ENCODE results near the gene LRIT2.

Gene LRIT2

DNA sequence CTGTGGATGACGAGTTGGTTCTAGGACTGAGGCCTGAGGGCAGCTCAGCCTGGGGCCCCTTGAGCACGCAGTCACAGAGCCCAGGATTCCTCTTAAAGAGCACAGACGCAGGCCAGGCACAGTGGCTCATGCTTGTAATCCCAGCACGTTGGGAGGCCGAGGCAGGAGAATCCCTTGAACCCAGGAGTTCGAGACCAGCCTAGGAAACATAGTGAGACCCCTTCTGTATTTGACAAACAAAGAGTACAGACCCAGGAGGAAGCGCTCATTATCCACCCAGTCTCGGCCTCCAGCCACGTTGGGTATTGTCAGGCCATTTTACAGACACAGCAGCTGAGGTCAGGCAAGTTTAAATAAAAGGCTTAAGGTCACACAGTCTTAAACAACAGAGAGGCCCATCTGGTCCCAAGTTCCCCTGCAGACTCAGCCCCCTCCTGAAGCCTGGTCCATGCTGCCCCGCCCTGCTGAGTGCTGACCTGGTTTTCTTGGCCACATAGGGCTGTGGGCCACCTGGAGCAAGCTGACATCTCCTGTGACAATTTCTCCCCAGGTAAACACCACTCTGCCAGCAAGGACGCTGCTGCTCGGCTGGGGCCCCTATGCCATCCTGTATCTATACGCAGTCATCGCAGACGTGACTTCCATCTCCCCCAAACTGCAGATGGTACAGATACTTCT lies 32.1 kb upstream of the LRIT2 start:
- no peak overlapping the region for H3K4me3 ChIP-seq (ENCODE audit: low read depth, low read length)
- TF ChIP-seq, protein P1, sequence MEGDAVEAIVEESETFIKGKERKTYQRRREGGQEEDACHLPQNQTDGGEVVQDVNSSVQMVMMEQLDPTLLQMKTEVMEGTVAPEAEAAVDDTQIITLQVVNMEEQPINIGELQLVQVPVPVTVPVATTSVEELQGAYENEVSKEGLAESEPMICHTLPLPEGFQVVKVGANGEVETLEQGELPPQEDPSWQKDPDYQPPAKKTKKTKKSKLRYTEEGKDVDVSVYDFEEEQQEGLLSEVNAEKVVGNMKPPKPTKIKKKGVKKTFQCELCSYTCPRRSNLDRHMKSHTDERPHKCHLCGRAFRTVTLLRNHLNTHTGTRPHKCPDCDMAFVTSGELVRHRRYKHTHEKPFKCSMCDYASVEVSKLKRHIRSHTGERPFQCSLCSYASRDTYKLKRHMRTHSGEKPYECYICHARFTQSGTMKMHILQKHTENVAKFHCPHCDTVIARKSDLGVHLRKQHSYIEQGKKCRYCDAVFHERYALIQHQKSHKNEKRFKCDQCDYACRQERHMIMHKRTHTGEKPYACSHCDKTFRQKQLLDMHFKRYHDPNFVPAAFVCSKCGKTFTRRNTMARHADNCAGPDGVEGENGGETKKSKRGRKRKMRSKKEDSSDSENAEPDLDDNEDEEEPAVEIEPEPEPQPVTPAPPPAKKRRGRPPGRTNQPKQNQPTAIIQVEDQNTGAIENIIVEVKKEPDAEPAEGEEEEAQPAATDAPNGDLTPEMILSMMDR (IDR thresholded peaks at IDR 0.05; ENCODE audit: low read depth, low read length, missing control alignments): no peak
- DNase-seq (ENCODE audit: low read depth): no peak
- in situ Hi-C loops (cut with HindIII; ENCODE audit: low sequenced_read_pairs): loop anchor here (25.0 kb wide), 1 partner anchor 255 kb away; no protein-coding TSS in a partner anchor

GRCh38 chr10:84256510-84257342 lies 31.4 kb upstream of the LRIT2 start:
- in situ Hi-C loops (cut with HindIII; ENCODE audit: low sequenced_read_pairs): loop anchor here (25.0 kb wide), 1 partner anchor 256 kb away; no protein-coding TSS in a partner anchor
- TF ChIP-seq, protein P1 (IDR thresholded peaks at IDR 0.05; ENCODE audit: low read depth, low read length, missing control alignments): peak; percentile 54
- H3K4me3 ChIP-seq (ENCODE audit: low read depth, low read length): no peak overlapping the region
- DNase-seq (ENCODE audit: low read depth): no peak

GRCh38 chr10:84254552-84255478 lies 29.5 kb upstream of the LRIT2 start:
- TF ChIP-seq, protein P1 (IDR thresholded peaks at IDR 0.05; ENCODE audit: low read depth, low read length, missing control alignments): no peak

DNA sequence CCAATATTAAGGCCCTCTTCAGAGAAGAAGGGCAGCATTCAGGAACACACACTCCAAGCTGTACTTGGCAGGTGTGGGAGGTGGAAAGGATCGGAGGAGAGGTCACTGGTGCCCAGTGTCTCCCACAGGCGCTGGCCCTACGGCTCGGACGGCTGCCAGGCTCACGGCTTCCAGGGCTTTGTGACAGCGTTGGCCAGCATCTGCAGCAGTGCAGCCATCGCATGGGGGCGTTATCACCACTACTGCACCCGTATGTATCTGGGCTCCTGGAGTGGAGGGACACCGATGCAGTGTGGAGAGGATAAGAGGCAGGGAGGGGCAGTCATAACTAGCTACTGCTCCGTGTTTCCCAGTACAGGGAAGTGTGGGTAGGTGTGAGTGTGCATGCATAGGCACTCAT lies 23.4 kb upstream of the LRIT2 start:
- TF ChIP-seq, protein P1 (IDR thresholded peaks at IDR 0.05; ENCODE audit: low read depth, low read length, missing control alignments): no peak
- in situ Hi-C loops (cut with HindIII; ENCODE audit: low sequenced_read_pairs): no loop called here
- DNase-seq (ENCODE audit: low read depth): no peak
- no peak overlapping the region for H3K4me3 ChIP-seq (ENCODE audit: low read depth, low read length)

More at GRCh38 chr10:84254552-84255478, 29.5 kb upstream of the LRIT2 start:
- H3K4me3 ChIP-seq (ENCODE audit: low read depth, low read length): no peak overlapping the region
- DNase-seq (ENCODE audit: low read depth): no peak
- in situ Hi-C loops (cut with HindIII; ENCODE audit: low sequenced_read_pairs): loop anchor here (25.0 kb wide), 1 partner anchor 257 kb away; no protein-coding TSS in a partner anchor

DNA sequence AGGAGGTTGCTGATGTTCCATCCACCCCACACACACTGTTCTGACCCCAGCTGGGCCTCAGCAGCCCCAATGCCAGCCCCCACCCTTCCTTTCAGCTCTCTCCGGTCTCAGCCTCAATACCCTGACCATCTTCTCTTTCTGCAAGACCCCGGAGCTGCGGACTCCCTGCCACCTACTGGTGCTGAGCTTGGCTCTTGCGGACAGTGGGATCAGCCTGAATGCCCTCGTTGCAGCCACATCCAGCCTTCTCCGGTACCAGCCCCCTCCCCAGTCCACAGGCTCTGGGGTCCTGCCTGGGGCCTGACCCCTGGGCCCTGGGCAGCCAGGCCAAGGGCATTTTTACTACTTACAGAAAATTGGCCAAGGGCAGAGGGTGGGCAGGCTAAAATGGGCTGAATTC lies 22.2 kb upstream of the LRIT2 start:
- in situ Hi-C loops (cut with HindIII; ENCODE audit: low sequenced_read_pairs): no loop called here
- H3K4me3 ChIP-seq (ENCODE audit: low read depth, low read length): no peak overlapping the region

More for the DNA sequence above, 22.2 kb upstream of the LRIT2 start:
- TF ChIP-seq, protein P1 (IDR thresholded peaks at IDR 0.05; ENCODE audit: low read depth, low read length, missing control alignments): no peak
- DNase-seq (ENCODE audit: low read depth): no peak

All from astrocyte of the cerebellum (primary cell).